HEK293 (cell line): ENCODE data around the gene PHPT1.

ENCODE experiments used
- BCL11A ChIP-seq: fragments of 450-650 bp; formaldehyde crosslinking; IDR thresholded peaks from 2 replicates; pipeline ENCODE4 v1.5.1; 2016; ENCODE audit warnings: low read depth, missing biosample characterization, missing genetic modification characterization
- CTCF ChIP-seq: fragments of 450-650 bp; formaldehyde crosslinking; IDR thresholded peaks from 2 replicates; pipeline ENCODE4 v1.5.1; 2016; ENCODE audit warnings: missing biosample characterization, missing genetic modification characterization
- PRDM6 ChIP-seq: fragments of 450-650 bp; formaldehyde crosslinking; IDR thresholded peaks from 2 replicates; pipeline ENCODE4 v1.5.1; 2017; ENCODE audit warnings: missing biosample characterization, missing genetic modification characterization
- TCF7L2 ChIP-seq: IDR thresholded peaks from 2 replicates; pipeline ENCODE4 v1.6.1; 2011; ENCODE audit warnings: low read depth, mild to moderate bottlenecking, inconsistent platforms, low read length, moderate library complexity, borderline replicate concordance
- YY1 ChIP-seq: fragments of 450-650 bp; formaldehyde crosslinking; IDR thresholded peaks from 2 replicates; pipeline ENCODE4 v1.5.1; 2018; ENCODE audit warnings: missing biosample characterization, missing genetic modification characterization
- ZBTB17 ChIP-seq: fragments of 450-650 bp; formaldehyde crosslinking; IDR thresholded peaks from 2 replicates; pipeline ENCODE4 v1.5.1; 2016; ENCODE audit warnings: missing biosample characterization, missing genetic modification characterization
- ZNF274 ChIP-seq, 2 experiments: fragments of 200-500 bp in 1 of 2; fragments of 450-650 bp in 1 of 2; sonication (Bioruptor generic) in 1 of 2; formaldehyde crosslinking in 1 of 2; IDR thresholded peaks; 2 replicates each; pipeline versions ENCODE4 v1.5.1 to v1.6.1; 2014 to 2016; ENCODE audit warnings: borderline replicate concordance in 1 of 2, inconsistent platforms in 1 of 2, low read length in 1 of 2, missing biosample characterization in 1 of 2, missing genetic modification characterization in 1 of 2
- ZNF514 ChIP-seq: fragments of 450-650 bp; formaldehyde crosslinking; IDR thresholded peaks from 2 replicates; pipeline ENCODE4 v1.5.1; 2016; ENCODE audit warnings: missing biosample characterization, missing genetic modification characterization
- ZNF530 ChIP-seq: fragments of 450-650 bp; formaldehyde crosslinking; IDR thresholded peaks from 2 replicates; pipeline ENCODE4 v1.5.1; 2016; ENCODE audit warnings: low read depth, missing biosample characterization, missing genetic modification characterization
- ZNF654 ChIP-seq: fragments of 450-650 bp; formaldehyde crosslinking; IDR thresholded peaks from 2 replicates; pipeline ENCODE4 v1.5.1; 2016; ENCODE audit warnings: low read depth, missing biosample characterization, missing genetic modification characterization
- ZNF76 ChIP-seq: fragments of 450-650 bp; formaldehyde crosslinking; IDR thresholded peaks from 2 replicates; pipeline ENCODE4; 2016; ENCODE audit warnings: low read depth, missing biosample characterization, missing genetic modification characterization, borderline replicate concordance

GRCh38 chr9:136863623-136864273 is 14.5 kb downstream of the PHPT1 start:
- TF ChIP-seq CTCF (tag by site-specific recombination) (no peak), ZNF274 (IDR thresholded peaks at IDR 0.05; ENCODE audit: low read length) (no peak), ZNF274 (tag by site-specific recombination; IDR thresholded peaks at IDR 0.05; ENCODE audit: borderline replicate concordance) (no peak), ZNF530 (tag by site-specific recombination) (no peak), BCL11A (tag by site-specific recombination) (no peak), ZNF76 (no peak), ZNF654 (tag by site-specific recombination) (no peak), ZBTB17 (tag by site-specific recombination) (no peak), TCF7L2 (no peak), PRDM6 (tag by site-specific recombination) (no peak), ZNF514 (tag by site-specific recombination) (no peak), YY1 (tag by site-specific recombination) (no peak)
